GM18511 (cell line): ENCODE data around the gene BBS7.

Source experiments
- ATAC-seq: cut with Tn5 transposase; IDR thresholded peaks from one replicate; pipeline ENCODE4 v1.9.1; 2021; ENCODE audit warnings: mild to moderate bottlenecking, moderate library complexity; ENCODE audit not compliant: unreplicated experiment

Gene BBS7

DNA sequence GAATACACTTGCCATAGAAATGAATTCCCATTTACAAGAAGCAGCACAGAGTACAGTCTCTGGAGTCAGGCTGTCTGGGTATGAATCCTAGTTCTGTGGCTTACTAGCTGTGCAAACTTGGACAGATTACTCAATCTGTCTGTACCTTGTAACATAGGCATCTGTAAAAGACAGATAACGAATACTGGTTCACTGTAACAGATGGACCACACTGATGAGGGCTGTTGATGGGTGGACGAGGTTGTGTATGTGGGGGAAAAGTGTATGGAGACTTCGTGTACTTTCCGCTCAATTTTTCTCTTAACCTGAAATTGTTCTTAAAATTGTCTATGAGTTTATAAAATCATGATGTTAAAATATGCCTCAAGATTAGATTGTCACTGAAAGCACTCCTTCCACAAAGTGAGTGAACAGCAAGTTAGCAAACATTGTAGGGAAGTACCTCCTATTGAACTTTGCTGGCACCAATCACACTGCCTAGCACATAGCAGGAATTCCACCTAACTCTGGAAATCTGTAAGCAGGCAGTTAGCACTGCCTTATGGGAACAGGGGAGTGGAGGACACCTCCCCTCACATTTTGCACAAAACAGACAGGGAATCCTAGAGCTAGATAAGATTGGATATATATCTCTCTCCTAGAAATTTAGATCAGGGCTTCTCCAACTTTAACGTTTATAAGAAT is 75.6 kb downstream of the BBS7 start:
- ATAC-seq, result no peak

DNA sequence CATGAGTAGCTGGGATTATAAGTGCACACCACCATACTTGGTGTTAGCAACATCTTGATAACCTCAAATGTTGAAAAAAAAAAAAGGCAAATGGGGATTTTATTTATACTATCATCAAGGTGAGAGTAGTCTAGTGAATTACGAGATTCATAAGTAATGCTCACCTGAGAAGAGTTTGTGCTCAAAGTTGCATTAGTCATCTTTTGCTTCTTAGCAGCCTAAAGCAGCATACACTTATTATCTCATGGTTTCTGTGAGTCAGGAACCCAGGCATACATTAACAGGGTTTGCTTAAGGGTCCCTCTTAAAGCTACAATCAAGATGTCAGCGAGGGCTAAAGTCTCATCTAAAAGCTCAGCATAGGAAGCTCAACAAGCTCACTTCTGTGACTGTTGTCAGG is 77.3 kb downstream of the BBS7 start:
- ATAC-seq, result no peak

DNA sequence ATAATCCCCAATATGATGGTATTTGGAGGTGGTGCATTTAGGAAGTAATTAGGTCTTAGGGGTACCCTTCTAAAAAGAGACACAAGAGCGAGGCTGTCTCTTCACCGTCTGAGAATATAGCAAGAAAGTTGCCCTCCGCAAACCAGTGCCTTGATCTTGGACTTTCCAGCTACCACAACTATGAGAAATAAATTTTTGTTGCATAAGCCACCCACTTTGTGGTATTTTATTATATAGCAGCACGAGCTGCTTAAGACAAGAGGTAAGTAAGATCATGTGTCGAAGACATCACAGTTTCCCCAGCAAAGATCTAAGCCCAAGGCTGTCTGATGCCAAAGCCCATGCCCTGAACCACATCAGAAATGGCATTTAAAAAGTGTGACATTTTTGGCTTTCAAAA is 78.8 kb downstream of the BBS7 start:
- ATAC-seq, result no peak

DNA sequence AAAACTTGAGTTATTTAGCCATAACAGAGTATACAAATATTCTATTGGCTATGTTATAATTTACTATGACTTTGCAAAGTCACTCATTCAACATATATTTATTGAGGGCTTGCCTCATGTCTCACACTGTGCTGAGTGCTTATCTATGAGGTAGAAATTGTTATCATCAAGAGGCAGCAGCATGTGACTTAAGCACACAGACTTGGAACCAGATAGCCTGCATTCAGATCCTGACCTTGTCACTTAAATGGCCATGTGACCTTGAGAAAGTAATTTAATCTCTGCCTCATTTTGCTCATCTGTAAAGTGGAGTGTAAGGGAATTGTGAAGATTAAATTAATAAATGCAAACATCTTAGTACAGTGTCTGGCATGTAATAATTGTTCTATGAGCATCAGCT is 79.3 kb downstream of the BBS7 start:
- no peak for ATAC-seq

DNA sequence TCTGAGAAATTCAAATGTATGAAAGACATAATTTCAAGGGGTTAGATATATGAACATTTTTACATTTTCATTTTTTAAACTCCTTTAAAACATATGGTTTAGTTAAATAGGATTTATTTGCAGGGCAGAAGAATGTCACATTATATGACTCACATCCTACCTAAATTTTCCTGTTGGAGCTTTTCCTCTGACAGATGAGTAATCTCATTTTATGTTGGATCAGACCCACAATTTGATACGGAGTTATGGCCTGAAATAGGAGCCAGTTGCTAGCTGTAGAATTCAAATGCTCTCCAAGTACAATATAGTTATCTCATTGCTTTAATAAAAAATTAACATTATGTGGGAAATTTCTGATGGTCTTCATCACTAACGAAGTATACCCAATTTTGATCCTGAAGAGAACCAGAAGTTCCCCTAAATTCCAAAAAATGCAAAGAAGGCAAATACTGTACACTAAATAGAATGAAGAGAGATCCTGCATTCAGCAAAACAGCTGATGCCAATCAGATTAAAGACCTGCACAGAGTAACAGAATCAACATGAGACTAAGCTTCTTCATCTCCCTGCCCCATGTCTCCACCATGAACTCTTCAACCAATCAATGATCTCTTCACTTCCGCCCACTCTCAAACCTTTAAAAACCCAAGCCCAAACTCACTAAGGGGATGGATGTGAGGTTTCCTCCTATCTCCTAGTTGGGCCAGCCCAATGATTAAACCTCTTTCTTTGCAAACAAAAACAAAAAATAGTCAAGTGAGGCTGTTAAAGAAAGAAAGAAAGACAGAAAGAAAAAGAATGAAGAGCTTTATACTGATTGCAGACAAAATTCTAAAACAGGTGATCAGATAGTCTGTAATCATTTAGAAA is 80.1 kb downstream of the BBS7 start:
- no peak for ATAC-seq

GRCh38 chr4:121789455-121789854 is 80.8 kb downstream of the BBS7 start:
- no peak for ATAC-seq

- peak; percentile 93 for ATAC-seq
Observed at GRCh38 chr4:121788896-121789295, 81.4 kb downstream of the BBS7 start.

GRCh38 chr4:121786221-121786620 is 84.1 kb downstream of the BBS7 start:
- ATAC-seq, result no peak

GRCh38 chr4:121785479-121785878 is 84.8 kb downstream of the BBS7 start:
- ATAC-seq, result no peak

GRCh38 chr4:121784975-121785374 is 85.3 kb downstream of the BBS7 start:
- ATAC-seq, result no peak

DNA sequence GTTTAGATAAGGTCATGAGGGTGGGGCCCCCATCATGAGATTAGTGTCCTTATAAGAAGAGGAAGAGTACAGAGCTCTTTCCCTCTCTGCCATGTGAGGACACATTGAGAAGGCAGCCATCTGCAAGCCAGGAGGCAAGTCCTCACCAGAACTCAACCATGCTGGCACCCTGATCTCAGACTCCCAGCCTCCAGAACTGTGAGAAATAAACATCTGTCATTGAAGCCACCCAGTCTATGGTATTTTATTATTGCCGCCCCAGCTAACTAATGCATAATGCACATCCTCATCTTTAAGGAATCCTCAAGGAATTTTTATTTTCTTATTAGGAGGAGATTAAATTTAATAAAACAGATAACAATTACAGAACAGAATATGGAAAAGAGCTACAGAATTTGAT is 85.9 kb downstream of the BBS7 start:
- no peak for ATAC-seq

DNA sequence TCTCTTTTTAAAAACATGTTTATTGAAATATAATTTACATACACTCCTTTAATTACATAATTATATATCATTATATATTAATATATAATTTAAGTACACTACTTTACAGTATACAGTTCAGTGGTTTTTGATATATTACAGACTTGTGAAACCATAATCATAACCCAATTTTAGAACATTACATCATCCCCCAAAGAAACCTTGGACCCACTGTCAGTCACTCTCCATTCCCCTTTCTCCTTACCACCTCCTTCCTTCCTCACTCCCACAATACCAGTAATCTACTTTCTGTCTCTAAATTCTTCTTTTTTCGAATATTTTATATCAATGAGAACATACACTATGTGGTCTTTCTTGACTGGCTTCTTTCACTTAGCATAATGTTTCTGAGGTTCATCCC is 87.1 kb downstream of the BBS7 start:
- ATAC-seq, result no peak

GRCh38 chr4:121778991-121779628 is 91.2 kb downstream of the BBS7 start:
- ATAC-seq, result no peak

DNA sequence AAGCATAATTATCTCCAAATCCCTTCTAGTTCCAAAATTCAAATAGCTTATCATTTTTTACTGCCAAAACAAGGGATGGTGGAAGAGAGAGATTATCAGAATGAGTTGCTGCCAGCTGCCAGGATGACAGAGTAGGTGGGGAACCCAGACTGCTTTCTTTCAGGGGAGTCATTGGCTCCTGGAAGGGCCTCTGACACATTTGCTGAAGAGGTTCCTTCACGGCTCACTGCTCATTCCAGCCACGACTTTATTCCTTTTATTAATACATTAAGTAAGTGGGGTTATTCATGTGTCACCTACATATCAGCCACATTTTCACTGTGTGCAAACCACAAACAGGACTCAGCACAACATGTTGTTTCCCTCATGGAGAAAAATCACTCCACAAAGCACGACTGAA is 92.6 kb downstream of the BBS7 start:
- peak; percentile 78 for ATAC-seq

DNA sequence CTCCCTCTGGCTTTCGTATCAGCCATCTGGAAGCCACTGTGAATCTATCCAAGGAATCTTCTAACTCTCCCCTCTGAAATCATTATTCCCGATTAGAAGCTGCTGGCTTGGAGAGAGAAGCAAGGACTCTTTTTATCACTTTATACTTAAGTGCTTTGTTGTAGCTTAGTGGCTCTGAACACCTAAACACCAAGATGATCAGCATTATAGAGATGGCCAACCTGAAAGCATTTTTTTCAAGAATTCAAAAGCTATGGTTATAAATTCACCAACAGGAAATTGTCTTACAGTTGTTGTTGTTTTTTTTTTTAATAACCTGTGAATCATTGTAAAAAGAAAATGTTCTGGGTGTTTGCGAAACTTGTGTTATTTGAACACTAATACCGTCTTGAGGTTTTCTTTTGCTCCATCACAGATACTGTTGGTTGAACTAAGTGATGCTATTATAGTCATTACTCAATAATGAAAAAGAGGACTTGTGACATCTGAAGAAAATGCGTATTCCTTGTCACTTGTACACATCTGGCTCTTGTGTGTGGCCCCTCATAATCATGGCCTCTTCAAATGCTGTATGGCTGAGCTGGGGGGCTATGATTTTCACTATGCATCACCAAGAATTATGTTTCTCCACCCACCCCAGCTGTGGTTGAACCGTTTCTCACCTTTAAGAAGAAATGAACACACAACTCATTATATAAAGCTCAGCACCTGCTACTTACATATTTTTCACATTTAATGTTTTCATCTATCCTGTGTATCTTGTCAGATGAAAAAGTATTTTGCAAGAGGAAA is 93.5 kb downstream of the BBS7 start:
- ATAC-seq, result no peak
